Mesenchymal stem cell (in vitro differentiated cells and primary cell): Measurements from ENCODE around the gene VAMP2. TPM values are rescaled to one million over a fixed set of nuclear protein-coding genes. Genes with fewer than 3 reads are reported as not detected.

ENCODE experiments used
- DNase-seq: peaks from one replicate; pipeline ENCODE4 v3.0.0-alpha.2; 2013
- H2AFZ ChIP-seq: one replicate; pipeline ENCODE4 v1.6.1; 2013; ENCODE audit warnings: low read depth, mild to moderate bottlenecking, control low read depth, inconsistent platforms, low read length, moderate library complexity
- H2AK5ac ChIP-seq: 2 replicates; pipeline ENCODE4 v1.6.1; 2013; ENCODE audit warnings: low read length, moderate library complexity, mild to moderate bottlenecking, inconsistent platforms; ENCODE audit not compliant: severe bottlenecking
- H2BK120ac ChIP-seq: one replicate; pipeline ENCODE4 v1.6.1; 2013; ENCODE audit warnings: low read depth, mild to moderate bottlenecking, inconsistent platforms, low read length, moderate library complexity
- H2BK12ac ChIP-seq, 2 experiments: one replicate each; pipeline ENCODE4 v1.6.1; 2013; ENCODE audit warnings: inconsistent platforms in 2 of 2, low read length in 2 of 2, mild to moderate bottlenecking in 2 of 2, moderate library complexity in 2 of 2, control low read depth in 1 of 2
- H2BK15ac ChIP-seq: one replicate; pipeline ENCODE4 v1.6.1; 2013; ENCODE audit warnings: mild to moderate bottlenecking, low read depth, inconsistent platforms; ENCODE audit not compliant: poor library complexity, severe bottlenecking
- H2BK5ac ChIP-seq: 2 replicates; pipeline ENCODE4 v1.6.1; 2013; ENCODE audit warnings: low read depth, mild to moderate bottlenecking, low read length, control low read depth, inconsistent platforms; ENCODE audit not compliant: poor library complexity, severe bottlenecking
- H3K14ac ChIP-seq, 2 experiments: one replicate each; pipeline ENCODE4 v1.6.1; 2013; ENCODE audit warnings: inconsistent platforms in 2 of 2, low read length in 2 of 2, control low read depth in 1 of 2, mild to moderate bottlenecking in 1 of 2, moderate library complexity in 1 of 2
- H3K18ac ChIP-seq, 2 experiments: one replicate each; pipeline ENCODE4 v1.6.1; 2013; ENCODE audit warnings: inconsistent platforms in 2 of 2, low read length in 2 of 2, control low read depth in 1 of 2, low read depth in 1 of 2, mild to moderate bottlenecking in 1 of 2
- H3K23ac ChIP-seq, 2 experiments: one replicate each; pipeline ENCODE4 v1.6.1; 2013; ENCODE audit warnings: inconsistent platforms in 2 of 2, low read length in 2 of 2, mild to moderate bottlenecking in 2 of 2, moderate library complexity in 2 of 2, control low read depth in 1 of 2
- H3K27ac ChIP-seq: 2 replicates; pipeline ENCODE4 v1.5.1; 2013; ENCODE audit warnings: mild to moderate bottlenecking, moderate library complexity, low read length, control low read depth, inconsistent platforms; ENCODE audit not compliant: poor library complexity, severe bottlenecking
- H3K27me3 ChIP-seq, 2 experiments: 2 replicates each; pipeline versions ENCODE4 v1.6.1 to v1.7.0; 2013; ENCODE audit warnings: low read length in 2 of 2, mild to moderate bottlenecking in 2 of 2, moderate library complexity in 2 of 2, control low read depth in 1 of 2, inconsistent platforms in 1 of 2; ENCODE audit not compliant: control insufficient read depth in 1 of 2, insufficient read depth in 1 of 2
- H3K36me3 ChIP-seq, 2 experiments: 2 replicates each; pipeline versions ENCODE4 v1.6.1 to v1.7.0; 2013; ENCODE audit warnings: low read length in 2 of 2, control low read depth in 1 of 2, inconsistent platforms in 1 of 2, low read depth in 1 of 2, mild to moderate bottlenecking in 1 of 2; ENCODE audit not compliant: insufficient read depth in 2 of 2, control insufficient read depth in 1 of 2
- H3K4ac ChIP-seq, 2 experiments: one replicate each; pipeline ENCODE4 v1.6.1; 2013; ENCODE audit warnings: inconsistent platforms in 2 of 2, low read length in 2 of 2, mild to moderate bottlenecking in 2 of 2, moderate library complexity in 2 of 2, control low read depth in 1 of 2, low read depth in 1 of 2
- H3K4me1 ChIP-seq: 2 replicates; pipeline ENCODE4 v1.6.1; 2013; ENCODE audit warnings: low read depth, low read length, control low read depth; ENCODE audit not compliant: control insufficient read depth, insufficient read depth
- H3K4me2 ChIP-seq: 2 replicates; pipeline ENCODE4 v1.6.1; 2013; ENCODE audit warnings: low read length, mild to moderate bottlenecking, inconsistent platforms; ENCODE audit not compliant: poor library complexity, severe bottlenecking
- H3K4me3 ChIP-seq, 2 experiments: 2 replicates each; pipeline versions ENCODE4 v1.5.1 to v1.7.0; 2013; ENCODE audit warnings: low read length in 2 of 2, mild to moderate bottlenecking in 2 of 2, control low read depth in 1 of 2, low read depth in 1 of 2; ENCODE audit not compliant: insufficient read depth in 1 of 2
- H3K79me1 ChIP-seq: replicated peaks from 2 replicates; pipeline ENCODE4 v1.6.1; 2013; ENCODE audit warnings: mild to moderate bottlenecking, control low read depth, low read length, inconsistent platforms; ENCODE audit not compliant: poor library complexity, severe bottlenecking
- H3K9ac ChIP-seq: 2 replicates; pipeline ENCODE4 v1.7.0; 2013; ENCODE audit warnings: mild to moderate bottlenecking, low read length, moderate library complexity
- H3K9me3 ChIP-seq: 2 replicates; pipeline ENCODE4 v1.7.0; 2013; ENCODE audit warnings: mild to moderate bottlenecking, low read length; ENCODE audit not compliant: control insufficient read depth
- H4K8ac ChIP-seq: one replicate; pipeline ENCODE4 v1.6.1; 2013; ENCODE audit warnings: inconsistent platforms, mild to moderate bottlenecking, low read length, moderate library complexity
- H4K91ac ChIP-seq: one replicate; pipeline ENCODE4 v1.6.1; 2013; ENCODE audit warnings: mild to moderate bottlenecking, low read length, inconsistent platforms
- WGBS: methylation state at CpG from one replicate; pipeline ENCODE4 v1.1.7; 2013; ENCODE audit warnings: mixed read lengths; 5-methylcytosine and 5-hydroxymethylcytosine counted together
- polyA plus RNA-seq, 2 experiments: library from polyadenylated mRNA; stranded (reverse); fragments of 200-250 nt; gene quantifications; one replicate each; pipeline ENCODE4 v1.2.3, GENCODE V29; 2013

The VAMP2 gene
- polyA plus RNA-seq (2013, experiment 1 of 2), result 48.0 TPM
- 47.4 TPM for polyA plus RNA-seq (2013, experiment 2 of 2)

DNA sequence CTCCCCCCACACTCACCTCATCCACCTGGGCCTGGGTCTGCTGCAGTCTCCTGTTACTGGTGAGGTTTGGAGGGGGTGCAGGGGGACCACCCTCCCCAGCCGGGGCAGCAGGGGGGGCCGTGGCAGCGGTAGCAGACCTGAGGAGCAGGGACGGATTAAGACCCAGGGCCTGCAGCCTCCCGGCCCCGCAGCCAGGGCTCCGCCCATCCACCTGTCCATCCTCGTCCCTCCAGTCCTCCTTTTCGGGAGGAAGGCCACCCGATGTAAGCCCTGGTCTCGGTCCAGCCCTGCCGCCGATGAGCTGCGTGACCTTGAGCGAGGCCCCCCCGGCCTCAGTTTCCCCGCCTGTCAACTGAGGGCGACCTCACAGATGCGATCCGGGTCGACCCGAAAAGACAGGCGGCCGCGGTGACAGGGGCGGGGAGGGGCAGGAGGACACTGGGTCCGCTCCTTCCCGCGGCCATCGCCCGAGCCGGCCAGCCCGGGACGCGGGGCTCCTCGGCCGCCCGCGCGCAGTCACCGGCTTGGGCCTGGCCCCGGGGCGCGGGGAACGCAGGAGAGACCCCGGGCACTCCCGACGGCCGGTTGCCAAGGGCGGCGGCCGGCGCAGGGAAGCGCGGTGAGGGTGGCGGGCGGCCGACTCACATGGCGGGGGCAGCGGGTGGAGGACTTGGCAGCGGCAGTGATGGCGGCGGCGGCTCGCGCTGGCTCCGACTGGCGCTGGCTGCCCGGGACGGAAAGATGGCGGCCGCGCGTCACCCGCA, at the start of gene VAMP2:
TSS of gene VAMP2 (minus strand) at position 716 of the 764 bp plus-strand sequence. CDS start at position 647, 69 bp downstream.
- Histone ChIP-seq H4K91ac (peak within 1 kb of the TSS; percentile 96), H2BK15ac (peak within 1 kb of the TSS; percentile 89), H3K14ac (peak within 1 kb of the TSS in 1 of 2 experiments; percentile 99), H4K8ac (peak within 1 kb of the TSS; percentile 97), H3K23ac (peak within 1 kb of the TSS; percentile 56 to 94), H3K4me2 (peak within 1 kb of the TSS; percentile 63), H3K4me3 (peak within 1 kb of the TSS; percentile 80 to 95), H2BK12ac (peak within 1 kb of the TSS; percentile 72 to 95), H3K79me1 (peaks cover 16% of the 10 kb centered on the region), H3K9ac (peak within 1 kb of the TSS; percentile 99), H3K27me3 (no peaks in the 10 kb centered on the region), H3K18ac (peak within 1 kb of the TSS; percentile 96 to 97), H3K4me1 (peaks cover 31% of the 10 kb centered on the region), H2AFZ (peak within 1 kb of the TSS; percentile 55), H3K36me3 (peaks cover 20 to 24% of the 10 kb centered on the region in 2 experiments), H3K9me3 (no peaks in the 10 kb centered on the region), H2BK120ac (peak within 1 kb of the TSS; percentile 98), H3K4ac (peak within 1 kb of the TSS; percentile 86 to 87), H3K27ac (peak within 1 kb of the TSS; percentile 52), H2AK5ac (peak within 1 kb of the TSS; percentile 44), H2BK5ac (peak within 1 kb of the TSS; percentile 40)
- under 1% methylated on average over 44 of the region's 75 CpGs for WGBS
- peak; percentile 66 for DNase-seq

- Histone ChIP-seq H3K4ac (no peak overlapping the region), H2BK15ac (no peak overlapping the region), H2AFZ (no peak overlapping the region), H3K36me3 (peaks cover 0 to 4% of the 10 kb centered on the region in 2 experiments), H3K4me3 (peak overlapping the region; percentile 53 to 89), H4K91ac (no peak overlapping the region), H3K79me1 (peaks cover 7% of the 10 kb centered on the region), H3K14ac (no peak overlapping the region), H3K18ac (no peak overlapping the region), H3K27me3 (no peaks in the 10 kb centered on the region), H2BK5ac (no peak overlapping the region), H2BK120ac (no peak overlapping the region), H2AK5ac (no peak overlapping the region), H3K4me2 (peak overlapping the region; percentile 66), H3K9me3 (no peaks in the 10 kb centered on the region), H2BK12ac (no peak overlapping the region), H4K8ac (no peak overlapping the region), H3K23ac (no peak overlapping the region), H3K27ac (peak overlapping the region; percentile 65), H3K4me1 (peaks cover 5% of the 10 kb centered on the region), H3K9ac (peak overlapping the region; percentile 87)
- DNase-seq, result peak; percentile 22
- 23% methylated on average over 14 of the region's 22 CpGs for WGBS
These were observed 48.2 kb upstream of the VAMP2 start for GRCh38 chr17:8210761-8211458.

- H3K4ac ChIP-seq, result no peak within 1 kb of the TSS
- H2BK5ac ChIP-seq, result no peak within 1 kb of the TSS
- peak within 1 kb of the TSS; percentile 65 for H3K27ac ChIP-seq
- peak within 1 kb of the TSS; percentile 99 for H3K4me2 ChIP-seq
- H2BK12ac ChIP-seq, result no peak within 1 kb of the TSS
- H3K4me3 ChIP-seq, result peak within 1 kb of the TSS; percentile 72 to 89
- no peak within 1 kb of the TSS for H3K14ac ChIP-seq
- H4K8ac ChIP-seq, result peak within 1 kb of the TSS; percentile 69
- H3K27me3 ChIP-seq, result no peaks in the 10 kb centered on the region
- H3K36me3 ChIP-seq, result peaks cover 0 to 6% of the 10 kb centered on the region in 2 experiments
- no peak within 1 kb of the TSS for H3K23ac ChIP-seq
- no peaks in the 10 kb centered on the region for H3K9me3 ChIP-seq
- H2BK15ac ChIP-seq, result no peak within 1 kb of the TSS
- H2BK120ac ChIP-seq, result peak within 1 kb of the TSS; percentile 30
- H2AK5ac ChIP-seq, result no peak within 1 kb of the TSS
- under 1% methylated on average over 43 of the region's 46 CpGs for WGBS
- peak within 1 kb of the TSS; percentile 87 for H3K9ac ChIP-seq
- no peak within 1 kb of the TSS for H2AFZ ChIP-seq
- H3K4me1 ChIP-seq, result peaks cover 5% of the 10 kb centered on the region
- DNase-seq, result peak; percentile 97
- peak within 1 kb of the TSS; percentile 90 for H4K91ac ChIP-seq
- peaks cover 10% of the 10 kb centered on the region for H3K79me1 ChIP-seq
- H3K18ac ChIP-seq, result peak within 1 kb of the TSS; percentile 75 to 78
These were observed 47.4 kb upstream of the VAMP2 start, which contains the start of gene AURKB for GRCh38 chr17:8209907-8210760. Gene AURKB (minus strand): TSS chr17:8210575. CDS start chr17:8210224, 351 bp downstream.
